SU-DHL-6 (cell line): ENCODE measurements around the gene ELAVL3.

Source experiments
- H2AFZ ChIP-seq: fragments of 200-600 bp; sonication (generic); 2 replicates; pipeline ENCODE4 v1.6.1; 2014; ENCODE audit warnings: low read depth, mild to moderate bottlenecking, moderate library complexity, mixed read lengths, antibody characterized with exemption, low read length; ENCODE audit not compliant: severe bottlenecking
- H3F3A ChIP-seq: fragments of 200-600 bp; shearing (Covaris generic); 2 replicates; pipeline ENCODE4 v1.6.0; 2016; ENCODE audit warnings: antibody characterized with exemption, mild to moderate bottlenecking; ENCODE audit not compliant: insufficient read depth
- H3K27ac ChIP-seq: fragments of 200-600 bp; sonication (generic); 2 replicates; pipeline ENCODE4 v1.5.1; 2016; ENCODE audit warnings: low read depth, mild to moderate bottlenecking, low read length, moderate library complexity, mixed read lengths
- H3K27me3 ChIP-seq: fragments of 200-600 bp; sonication (generic), shearing (Covaris generic); 2 replicates; pipeline ENCODE4 v1.6.0; 2014; ENCODE audit warnings: mild to moderate bottlenecking, low read length
- H3K36me3 ChIP-seq: fragments of 200-600 bp; sonication (generic); 2 replicates; pipeline ENCODE4 v1.6.1; 2014; ENCODE audit warnings: mild to moderate bottlenecking, low read length, mixed read lengths
- H3K4me2 ChIP-seq: fragments of 300-600, 200-600 bp; shearing (Covaris generic), sonication (generic); 2 replicates; pipeline ENCODE4 v1.6.0; 2014; ENCODE audit warnings: low read length, low read depth, mild to moderate bottlenecking; ENCODE audit not compliant: poor library complexity, severe bottlenecking
- H3K4me3 ChIP-seq: fragments of 200-600 bp; sonication (generic); 2 replicates; pipeline ENCODE4 v1.5.1; 2014; ENCODE audit warnings: antibody characterized with exemption, low read length, mild to moderate bottlenecking, mixed read lengths; ENCODE audit not compliant: insufficient read depth, poor library complexity, severe bottlenecking
- H3K79me2 ChIP-seq: fragments of 200-600 bp; sonication (generic); 2 replicates; pipeline ENCODE4 v1.6.1; 2014; ENCODE audit warnings: mild to moderate bottlenecking, low read length, moderate library complexity; ENCODE audit not compliant: insufficient read depth
- H3K9ac ChIP-seq: fragments of 200-600 bp; sonication (generic); 2 replicates; pipeline ENCODE4 v1.7.0; 2014; ENCODE audit warnings: mild to moderate bottlenecking, low read length
- H3K9me2 ChIP-seq: fragments of 200-600 bp; sonication (generic); replicated peaks from 2 replicates; pipeline ENCODE4 v1.6.1; 2014; ENCODE audit warnings: low read length; ENCODE audit not compliant: insufficient read depth
- H3K9me3 ChIP-seq: fragments of 200-600 bp; sonication (generic); 2 replicates; pipeline ENCODE4 v1.6.1; 2014; ENCODE audit warnings: low read length, mixed read lengths; ENCODE audit not compliant: insufficient read depth
- H4K20me1 ChIP-seq: fragments of 200-600 bp; sonication (generic); 2 replicates; pipeline ENCODE4 v1.6.1; 2014; ENCODE audit warnings: low read depth, mild to moderate bottlenecking, antibody characterized with exemption, low read length, moderate library complexity, mixed read lengths
- CTCF ChIP-seq: fragments of 200-600 bp; sonication (generic); IDR thresholded peaks from one replicate; pipeline ENCODE4 v1.5.1; 2017; ENCODE audit warnings: antibody characterized with exemption, mild to moderate bottlenecking, low read length, moderate library complexity; ENCODE audit not compliant: insufficient read depth, poor library complexity, severe bottlenecking
- EZH2phosphoT487 ChIP-seq: fragments of 200-600 bp; sonication (generic), shearing (Covaris generic); conservative IDR thresholded peaks from 2 replicates; pipeline ENCODE4 v1.6.1; 2018; ENCODE audit warnings: mild to moderate bottlenecking, antibody characterized with exemption, low read length, moderate library complexity, mixed read lengths

The ELAVL3 gene

GRCh38 chr19:11422163-11423065, 58.4 kb downstream of the ELAVL3 start:
- Histone ChIP-seq H4K20me1 (no peaks in the 10 kb centered on the region), H3K4me2 (peak overlapping the region; percentile 31), H3K9ac (no peak overlapping the region), H3K27ac (no peak overlapping the region), H3K9me2 (no peaks in the 10 kb centered on the region), H3K36me3 (no peaks in the 10 kb centered on the region), H2AFZ (no peak overlapping the region), H3F3A (peaks cover 4% of the 10 kb centered on the region; the same call in 1 of the 2 replicates), H3K79me2 (no peaks in the 10 kb centered on the region), H3K9me3 (no peaks in the 10 kb centered on the region), H3K4me3 (no peak overlapping the region), H3K27me3 (no peaks in the 10 kb centered on the region)
- TF ChIP-seq CTCF: no peak
- no peak for TF ChIP-seq EZH2phosphoT487

- Histone ChIP-seq H3K27me3 (no peaks in the 10 kb centered on the region), H2AFZ (no peak overlapping the region), H3K79me2 (no peaks in the 10 kb centered on the region), H3K36me3 (no peaks in the 10 kb centered on the region), H3K9ac (no peak overlapping the region), H3K4me3 (no peak overlapping the region), H3K27ac (no peak overlapping the region), H3K4me2 (peak overlapping the region; percentile 31), H3K9me3 (no peaks in the 10 kb centered on the region), H3F3A (peaks cover 4% of the 10 kb centered on the region; the same call in 1 of the 2 replicates), H3K9me2 (no peaks in the 10 kb centered on the region), H4K20me1 (no peaks in the 10 kb centered on the region)
- TF ChIP-seq EZH2phosphoT487 (no peak), CTCF (no peak)
These were observed 59.3 kb downstream of the ELAVL3 start for GRCh38 chr19:11421371-11422098.

DNA sequence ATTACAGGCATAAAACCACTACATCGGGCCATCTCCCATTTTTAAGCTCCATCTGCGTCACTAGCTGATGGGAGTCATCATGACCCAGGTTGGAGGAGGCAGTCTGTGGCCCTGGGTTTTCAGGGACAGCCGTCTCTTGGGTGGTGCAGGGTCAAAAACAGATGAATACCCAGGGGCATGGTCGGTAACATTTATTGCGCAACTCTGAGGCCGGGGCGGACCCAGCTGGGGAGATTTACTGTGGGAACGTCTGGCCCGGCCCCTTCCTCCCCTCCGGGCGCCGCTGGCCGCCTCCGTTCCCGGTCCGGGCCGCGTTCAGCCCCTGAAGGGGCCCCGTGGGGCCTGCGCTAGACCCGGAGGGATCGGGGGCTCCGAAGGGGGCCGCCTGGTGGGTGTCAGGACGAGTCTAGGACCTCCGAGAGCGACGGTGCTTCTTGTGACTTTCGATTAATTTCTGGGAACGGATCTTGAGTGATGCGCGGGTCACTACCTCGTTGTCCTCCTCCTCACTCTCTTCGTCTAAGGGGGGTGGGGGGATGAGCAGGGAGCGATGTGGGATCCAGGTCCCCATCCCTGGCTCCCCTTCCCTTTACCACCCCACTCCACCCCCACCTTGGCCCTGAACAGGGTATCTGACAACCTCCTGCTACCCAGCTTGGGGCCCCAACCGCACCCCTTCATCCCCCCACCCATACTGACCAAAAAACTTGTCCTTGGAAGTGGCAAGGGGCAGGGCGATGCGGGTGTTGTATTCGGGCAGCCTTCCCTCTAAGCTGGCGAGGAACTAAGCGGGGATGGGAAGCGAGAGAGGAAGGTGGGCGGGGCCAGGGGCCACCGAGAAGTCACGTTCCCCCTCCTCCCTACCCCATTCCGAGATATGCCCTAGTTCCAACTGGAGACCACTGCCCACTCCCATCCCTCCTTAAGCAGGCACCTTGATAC, 60.1 kb downstream of the ELAVL3 start:
- H3K4me3 ChIP-seq: no peak overlapping the region
- H3K4me2 ChIP-seq: no peak overlapping the region
- H4K20me1 ChIP-seq: no peaks in the 10 kb centered on the region
- no peaks in the 10 kb centered on the region for H3K27me3 ChIP-seq
- H3K27ac ChIP-seq: no peak overlapping the region
- no peak overlapping the region for H3K9ac ChIP-seq
- TF ChIP-seq EZH2phosphoT487 (no peak), CTCF (no peak)
- H3K9me2 ChIP-seq: no peaks in the 10 kb centered on the region
- H3F3A ChIP-seq: peaks cover 4% of the 10 kb centered on the region; the same call in 1 of the 2 replicates
- no peak overlapping the region for H2AFZ ChIP-seq
- H3K79me2 ChIP-seq: no peaks in the 10 kb centered on the region
- H3K36me3 ChIP-seq: no peaks in the 10 kb centered on the region
- H3K9me3 ChIP-seq: no peaks in the 10 kb centered on the region
